GM18511 (cell line): ENCODE data around the gene VASP.

Experiments used
- ATAC-seq: cut with Tn5 transposase; IDR thresholded peaks from one replicate; pipeline ENCODE4 v1.9.1; 2021; ENCODE audit warnings: mild to moderate bottlenecking, moderate library complexity; ENCODE audit not compliant: unreplicated experiment

The VASP gene

GRCh38 chr19:45506989-45507871 is at the start of gene VASP:
VASP (plus strand) TSS chr19:45507479; CDS start chr19:45507772, 293 bp downstream.
- peak; percentile 43 for ATAC-seq

DNA sequence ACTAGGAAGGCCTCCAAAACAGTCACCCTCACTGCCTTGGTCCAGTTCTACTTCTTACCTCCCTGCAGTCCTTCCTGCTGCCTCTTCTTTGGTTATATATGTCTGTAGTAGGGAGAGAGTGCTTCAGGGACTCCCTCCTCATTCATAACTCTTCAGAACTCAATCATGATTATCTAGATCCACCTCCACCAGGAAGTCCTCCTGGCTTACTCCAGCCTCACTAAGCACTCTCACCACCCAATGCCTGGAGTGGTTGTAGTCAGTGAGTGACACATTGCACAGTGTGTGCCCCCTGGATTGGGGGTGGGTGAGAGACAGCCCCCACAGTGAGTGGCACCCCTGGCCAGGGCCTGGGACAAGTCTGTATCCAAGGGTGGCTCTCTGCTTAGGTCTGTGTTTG is 49.5 kb upstream of the VASP start:
- ATAC-seq, result no peak

- ATAC-seq, result no peak
Measured at GRCh38 chr19:45460807-45461347, 46.4 kb upstream of the VASP start.

DNA sequence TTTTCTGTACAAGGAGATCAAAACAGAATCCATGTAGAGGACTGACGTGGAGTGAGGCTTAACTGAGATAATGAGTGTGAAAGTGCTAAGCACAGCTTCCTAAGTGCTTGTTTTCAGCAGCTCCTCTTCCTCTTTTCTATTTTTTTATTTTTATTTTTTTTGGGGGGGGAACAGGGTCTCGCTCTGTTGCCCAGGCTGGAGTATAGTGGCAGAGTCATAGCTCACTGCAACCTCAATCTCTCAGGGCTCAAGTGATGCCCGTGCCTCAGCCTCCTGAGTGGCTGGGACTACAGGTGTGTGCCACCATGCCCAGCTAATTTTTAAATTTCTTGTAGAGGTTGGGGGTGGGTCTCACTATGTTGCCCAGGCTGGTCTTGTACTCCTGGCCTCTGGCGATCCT is 45.1 kb upstream of the VASP start:
- no peak for ATAC-seq

DNA sequence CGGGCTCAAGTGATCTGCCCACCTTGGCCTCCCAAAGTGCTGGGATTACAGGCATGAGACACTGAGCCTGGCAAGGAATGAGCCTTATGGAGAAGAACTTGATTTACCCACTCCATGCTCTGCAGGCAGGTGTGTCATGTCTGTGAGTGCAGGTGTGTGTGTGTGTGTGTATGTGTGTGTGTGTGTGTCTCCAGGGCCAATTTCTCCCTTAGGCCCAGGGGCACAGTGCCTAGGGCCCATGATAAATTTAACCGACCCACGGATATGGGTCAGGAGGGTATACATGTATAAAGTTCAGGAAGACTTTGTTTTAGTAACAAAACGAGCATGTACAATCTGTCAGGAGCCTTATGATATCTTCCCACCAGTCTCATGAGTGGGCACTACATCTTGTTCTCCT is 44.0 kb upstream of the VASP start:
- ATAC-seq, result no peak

DNA sequence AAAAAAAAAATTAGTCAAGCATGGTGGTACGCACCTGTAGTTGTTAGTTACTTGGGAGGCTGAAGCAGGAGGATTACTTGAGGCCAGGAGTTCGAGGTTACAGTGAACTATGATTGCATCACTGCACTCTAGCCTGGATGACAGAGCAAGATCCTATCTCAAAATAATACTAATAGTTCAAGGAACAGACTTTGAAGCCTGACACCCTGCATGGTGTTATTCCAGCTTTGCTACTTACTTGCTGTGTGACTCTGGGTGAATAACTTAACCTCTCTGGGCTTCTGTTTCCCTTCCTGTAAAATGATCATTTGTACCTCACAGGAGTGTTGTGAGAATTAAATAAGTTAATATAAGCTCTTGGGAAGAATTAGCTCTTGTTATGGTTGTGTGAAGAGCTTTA is 43.0 kb upstream of the VASP start:
- no peak for ATAC-seq

- no peak for ATAC-seq
Measured at GRCh38 chr19:45464852-45465441, 42.3 kb upstream of the VASP start.

DNA sequence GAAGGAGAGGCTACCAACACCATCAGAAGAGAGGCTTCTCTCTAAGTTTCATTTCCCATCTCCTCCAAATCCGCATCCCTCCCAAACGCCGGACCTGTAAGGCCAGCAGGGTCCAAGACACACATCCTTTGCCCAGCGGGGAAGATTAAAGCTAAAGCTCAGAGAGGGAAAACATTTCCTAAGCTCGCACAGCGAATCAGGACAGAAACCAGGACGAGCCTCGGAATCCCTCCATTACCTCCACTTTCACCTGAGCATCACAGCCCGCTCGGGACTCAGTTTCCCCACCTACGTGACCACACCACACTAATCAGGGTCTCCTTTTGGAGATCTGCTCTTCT is 40.2 kb upstream of the VASP start:
- ATAC-seq, result no peak

- peak; percentile 39 for ATAC-seq
Measured at GRCh38 chr19:45467456-45468158, 39.7 kb upstream of the VASP start, which contains the start of gene FOSB. FOSB (plus strand) TSS chr19:45467996; CDS start chr19:45468587, 591 bp downstream.

GRCh38 chr19:45468159-45468651 is 39.1 kb upstream of the VASP start:
- no peak for ATAC-seq

DNA sequence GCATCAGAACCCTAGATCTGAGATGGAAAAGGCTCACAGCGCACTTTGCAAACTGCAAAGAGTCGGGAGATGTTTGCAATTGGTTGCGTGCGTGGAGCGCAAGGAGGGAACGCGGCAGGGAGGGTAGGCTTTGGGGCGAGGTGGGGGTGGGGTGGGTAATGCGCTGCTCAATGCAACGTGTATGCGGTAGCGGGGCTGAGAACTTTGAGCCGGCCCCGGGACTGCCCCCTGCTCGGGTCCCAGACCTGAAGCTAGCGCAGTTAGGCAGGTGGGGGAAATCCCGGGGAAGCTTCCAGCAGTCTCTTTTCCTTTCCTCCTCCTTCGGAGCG is 38.5 kb upstream of the VASP start:
- peak; percentile 20 for ATAC-seq

- ATAC-seq, result peak; percentile 69
Measured at GRCh38 chr19:45469132-45469944, 37.9 kb upstream of the VASP start.

DNA sequence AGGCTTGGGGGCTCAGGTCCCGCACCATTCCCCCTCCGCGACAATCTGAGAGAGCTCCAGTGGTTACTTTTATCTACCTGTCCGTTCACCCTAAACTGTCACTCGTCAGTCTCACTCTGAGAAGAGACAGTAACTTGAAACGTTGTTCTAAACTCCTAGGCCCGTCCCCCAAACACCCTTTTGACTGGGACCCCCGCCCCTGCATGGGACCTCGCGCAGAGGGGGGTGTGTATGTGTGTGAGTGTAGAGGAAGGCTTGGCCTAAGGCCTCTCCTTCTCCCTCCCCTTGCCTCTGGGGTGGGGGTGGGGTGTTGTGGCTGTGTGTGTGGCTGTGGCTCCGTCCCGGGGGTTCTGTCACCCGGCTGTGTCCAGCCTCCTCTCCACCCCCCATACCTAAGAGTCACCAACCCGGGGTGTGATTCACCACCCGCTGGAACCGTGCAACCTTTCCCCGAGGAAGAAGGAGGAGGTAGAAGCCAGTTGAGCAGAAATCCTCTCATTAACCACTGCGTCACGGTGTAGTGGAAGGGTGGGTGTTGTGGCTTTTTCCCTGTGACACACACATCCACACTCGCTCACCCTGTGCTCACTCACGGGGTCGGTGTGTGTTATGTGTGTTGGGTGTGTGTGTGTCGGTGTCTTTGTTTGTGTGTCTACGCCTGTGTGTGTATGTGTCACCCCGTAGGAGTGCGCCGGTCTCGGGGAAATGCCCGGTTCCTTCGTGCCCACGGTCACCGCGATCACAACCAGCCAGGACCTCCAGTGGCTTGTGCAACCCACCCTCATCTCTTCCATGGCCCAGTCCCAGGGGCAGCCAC is 37.1 kb upstream of the VASP start:
- no peak for ATAC-seq

GRCh38 chr19:45470762-45471081 is 36.6 kb upstream of the VASP start:
- no peak for ATAC-seq

GRCh38 chr19:45471111-45471930 is 36.0 kb upstream of the VASP start:
- ATAC-seq, result no peak

DNA sequence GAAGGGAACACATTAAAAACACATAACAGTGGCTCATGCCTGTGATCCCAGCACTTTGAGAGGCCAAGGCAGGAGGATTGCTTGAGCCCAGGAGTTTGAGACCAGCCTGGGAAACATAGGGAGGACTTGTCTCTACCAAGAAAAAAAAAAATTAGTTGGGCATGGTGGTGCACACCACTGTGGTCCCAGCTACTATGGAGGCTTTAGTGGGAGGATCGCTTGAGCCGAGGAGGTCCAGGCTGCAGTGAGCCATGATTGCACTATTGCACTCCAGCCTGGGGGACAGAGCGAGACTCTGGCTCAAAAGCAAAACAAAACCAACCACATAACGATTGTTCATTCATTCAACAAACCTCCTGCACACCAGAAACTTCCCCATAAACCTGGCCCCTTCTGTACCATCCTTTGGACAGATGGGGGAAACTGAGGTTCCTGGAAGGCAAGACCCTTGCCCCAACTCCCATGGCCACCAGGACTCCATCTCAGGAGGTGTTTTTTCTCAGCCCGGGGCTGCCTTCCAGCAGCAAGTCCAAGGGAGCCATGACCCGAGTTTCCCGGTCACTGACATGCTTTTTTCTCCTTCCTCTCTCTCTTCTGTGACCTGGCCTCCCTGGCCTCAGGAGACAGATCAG is 35.2 kb upstream of the VASP start:
- ATAC-seq, result no peak

- ATAC-seq, result no peak
Measured at GRCh38 chr19:45472563-45473366, 34.5 kb upstream of the VASP start.

DNA sequence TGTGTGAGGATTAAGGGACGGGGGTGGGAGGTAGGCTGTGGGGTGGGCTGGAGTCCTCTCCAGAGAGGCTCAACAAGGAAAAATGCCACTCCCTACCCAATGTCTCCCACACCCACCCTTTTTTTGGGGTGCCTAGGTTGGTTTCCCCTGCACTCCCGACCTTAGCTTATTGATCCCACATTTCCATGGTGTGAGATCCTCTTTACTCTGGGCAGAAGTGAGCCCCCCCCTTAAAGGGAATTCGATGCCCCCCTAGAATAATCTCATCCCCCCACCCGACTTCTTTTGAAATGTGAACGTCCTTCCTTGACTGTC is 34.0 kb upstream of the VASP start:
- ATAC-seq, result no peak
